GM18519 (cell line): Measurements from ENCODE around the gene PPP4R1.

Source experiments
- ATAC-seq: cut with Tn5 transposase; IDR thresholded peaks from one replicate; pipeline ENCODE4 v1.9.1; 2021; ENCODE audit warnings: mild to moderate bottlenecking, moderate library complexity; ENCODE audit not compliant: unreplicated experiment, low FRiP score

PPP4R1 gene

GRCh38 chr18:9557250-9557943 lies 57.0 kb downstream of the PPP4R1 start:
- no peak for ATAC-seq

- no peak for ATAC-seq
Observed at GRCh38 chr18:9552616-9553015, 61.7 kb downstream of the PPP4R1 start.

GRCh38 chr18:9552191-9552590 lies 62.2 kb downstream of the PPP4R1 start:
- ATAC-seq = no peak

- ATAC-seq = no peak
Observed at GRCh38 chr18:9550429-9550828, 63.9 kb downstream of the PPP4R1 start.

- no peak for ATAC-seq
Observed at GRCh38 chr18:9549405-9549804, 65.0 kb downstream of the PPP4R1 start.

GRCh38 chr18:9547782-9548181 lies 66.6 kb downstream of the PPP4R1 start:
- no peak for ATAC-seq

- ATAC-seq = no peak
Observed at GRCh38 chr18:9546468-9546867, 67.9 kb downstream of the PPP4R1 start.

- ATAC-seq = no peak
Observed at GRCh38 chr18:9545029-9545428, 69.3 kb downstream of the PPP4R1 start.

- no peak for ATAC-seq
Observed at GRCh38 chr18:9542924-9543323, 71.4 kb downstream of the PPP4R1 start.

- ATAC-seq = no peak
Observed at GRCh38 chr18:9539938-9540337, 74.4 kb downstream of the PPP4R1 start.

- no peak for ATAC-seq
Observed at GRCh38 chr18:9539283-9539682, 75.1 kb downstream of the PPP4R1 start.

- no peak for ATAC-seq
Observed at GRCh38 chr18:9537677-9538076, 76.7 kb downstream of the PPP4R1 start.

- ATAC-seq = no peak
Observed at GRCh38 chr18:9536354-9537152, 77.8 kb downstream of the PPP4R1 start.

GRCh38 chr18:9535430-9535991 lies 78.8 kb downstream of the PPP4R1 start:
- ATAC-seq = no peak

GRCh38 chr18:9534844-9535243 lies 79.5 kb downstream of the PPP4R1 start:
- no peak for ATAC-seq

- ATAC-seq = no peak
Observed at GRCh38 chr18:9531791-9532410, 82.5 kb downstream of the PPP4R1 start.

GRCh38 chr18:9530226-9531009 lies 83.9 kb downstream of the PPP4R1 start:
- no peak for ATAC-seq

- ATAC-seq = no peak
Observed at GRCh38 chr18:9526458-9526857, 87.9 kb downstream of the PPP4R1 start.

GRCh38 chr18:9522952-9523351 lies 91.4 kb downstream of the PPP4R1 start:
- no peak for ATAC-seq

- ATAC-seq = no peak
Observed at GRCh38 chr18:9521770-9522169, 92.6 kb downstream of the PPP4R1 start.
